SU-DHL-6 (cell line): ENCODE results near the gene P3H3.

ENCODE experiments used
- H2AFZ ChIP-seq: fragments of 200-600 bp; sonication (generic); 2 replicates; pipeline ENCODE4 v1.6.1; 2014; ENCODE audit warnings: low read depth, mild to moderate bottlenecking, moderate library complexity, mixed read lengths, antibody characterized with exemption, low read length; ENCODE audit not compliant: severe bottlenecking
- H3F3A ChIP-seq: fragments of 200-600 bp; shearing (Covaris generic); 2 replicates; pipeline ENCODE4 v1.6.0; 2016; ENCODE audit warnings: antibody characterized with exemption, mild to moderate bottlenecking; ENCODE audit not compliant: insufficient read depth
- H3K27ac ChIP-seq: fragments of 200-600 bp; sonication (generic); 2 replicates; pipeline ENCODE4 v1.5.1; 2016; ENCODE audit warnings: low read depth, mild to moderate bottlenecking, low read length, moderate library complexity, mixed read lengths
- H3K27me3 ChIP-seq: fragments of 200-600 bp; sonication (generic), shearing (Covaris generic); 2 replicates; pipeline ENCODE4 v1.6.0; 2014; ENCODE audit warnings: mild to moderate bottlenecking, low read length
- H3K36me3 ChIP-seq: fragments of 200-600 bp; sonication (generic); 2 replicates; pipeline ENCODE4 v1.6.1; 2014; ENCODE audit warnings: mild to moderate bottlenecking, low read length, mixed read lengths
- H3K4me2 ChIP-seq: fragments of 300-600, 200-600 bp; shearing (Covaris generic), sonication (generic); 2 replicates; pipeline ENCODE4 v1.6.0; 2014; ENCODE audit warnings: low read length, low read depth, mild to moderate bottlenecking; ENCODE audit not compliant: poor library complexity, severe bottlenecking
- H3K4me3 ChIP-seq: fragments of 200-600 bp; sonication (generic); 2 replicates; pipeline ENCODE4 v1.5.1; 2014; ENCODE audit warnings: antibody characterized with exemption, low read length, mild to moderate bottlenecking, mixed read lengths; ENCODE audit not compliant: insufficient read depth, poor library complexity, severe bottlenecking
- H3K79me2 ChIP-seq: fragments of 200-600 bp; sonication (generic); 2 replicates; pipeline ENCODE4 v1.6.1; 2014; ENCODE audit warnings: mild to moderate bottlenecking, low read length, moderate library complexity; ENCODE audit not compliant: insufficient read depth
- H3K9ac ChIP-seq: fragments of 200-600 bp; sonication (generic); 2 replicates; pipeline ENCODE4 v1.7.0; 2014; ENCODE audit warnings: mild to moderate bottlenecking, low read length
- H3K9me2 ChIP-seq: fragments of 200-600 bp; sonication (generic); replicated peaks from 2 replicates; pipeline ENCODE4 v1.6.1; 2014; ENCODE audit warnings: low read length; ENCODE audit not compliant: insufficient read depth
- H3K9me3 ChIP-seq: fragments of 200-600 bp; sonication (generic); 2 replicates; pipeline ENCODE4 v1.6.1; 2014; ENCODE audit warnings: low read length, mixed read lengths; ENCODE audit not compliant: insufficient read depth
- H4K20me1 ChIP-seq: fragments of 200-600 bp; sonication (generic); 2 replicates; pipeline ENCODE4 v1.6.1; 2014; ENCODE audit warnings: low read depth, mild to moderate bottlenecking, antibody characterized with exemption, low read length, moderate library complexity, mixed read lengths
- EZH2phosphoT487 ChIP-seq: fragments of 200-600 bp; sonication (generic), shearing (Covaris generic); conservative IDR thresholded peaks from 2 replicates; pipeline ENCODE4 v1.6.1; 2018; ENCODE audit warnings: mild to moderate bottlenecking, antibody characterized with exemption, low read length, moderate library complexity, mixed read lengths
- TF ChIP-seq, protein P1 (sequence below): fragments of 200-600 bp; sonication (generic); IDR thresholded peaks from one replicate; pipeline ENCODE4 v1.5.1; 2017; ENCODE audit warnings: antibody characterized with exemption, mild to moderate bottlenecking, low read length, moderate library complexity; ENCODE audit not compliant: insufficient read depth, poor library complexity, severe bottlenecking

The P3H3 gene

DNA sequence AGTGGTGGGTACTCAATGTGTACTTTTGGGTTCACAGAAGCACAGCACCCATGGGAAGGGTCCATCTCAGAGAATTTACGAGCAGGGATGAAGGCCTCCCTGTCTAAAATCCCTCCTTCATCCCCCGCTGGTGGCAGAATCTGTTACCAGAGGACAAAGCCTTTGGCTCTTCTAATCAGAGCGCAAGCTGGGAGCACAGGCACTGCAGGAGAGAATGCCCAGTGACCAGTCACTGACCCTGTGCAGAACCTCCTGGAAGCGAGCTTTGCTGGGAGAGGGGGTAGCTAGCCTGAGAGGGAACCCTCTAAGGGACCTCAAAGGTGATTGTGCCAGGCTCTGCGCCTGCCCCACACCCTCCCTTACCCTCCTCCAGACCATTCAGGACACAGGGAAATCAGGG lies 8.0 kb upstream of the P3H3 start:
- H3K79me2 ChIP-seq = no peaks in the 10 kb centered on the region
- TF ChIP-seq, protein P1, sequence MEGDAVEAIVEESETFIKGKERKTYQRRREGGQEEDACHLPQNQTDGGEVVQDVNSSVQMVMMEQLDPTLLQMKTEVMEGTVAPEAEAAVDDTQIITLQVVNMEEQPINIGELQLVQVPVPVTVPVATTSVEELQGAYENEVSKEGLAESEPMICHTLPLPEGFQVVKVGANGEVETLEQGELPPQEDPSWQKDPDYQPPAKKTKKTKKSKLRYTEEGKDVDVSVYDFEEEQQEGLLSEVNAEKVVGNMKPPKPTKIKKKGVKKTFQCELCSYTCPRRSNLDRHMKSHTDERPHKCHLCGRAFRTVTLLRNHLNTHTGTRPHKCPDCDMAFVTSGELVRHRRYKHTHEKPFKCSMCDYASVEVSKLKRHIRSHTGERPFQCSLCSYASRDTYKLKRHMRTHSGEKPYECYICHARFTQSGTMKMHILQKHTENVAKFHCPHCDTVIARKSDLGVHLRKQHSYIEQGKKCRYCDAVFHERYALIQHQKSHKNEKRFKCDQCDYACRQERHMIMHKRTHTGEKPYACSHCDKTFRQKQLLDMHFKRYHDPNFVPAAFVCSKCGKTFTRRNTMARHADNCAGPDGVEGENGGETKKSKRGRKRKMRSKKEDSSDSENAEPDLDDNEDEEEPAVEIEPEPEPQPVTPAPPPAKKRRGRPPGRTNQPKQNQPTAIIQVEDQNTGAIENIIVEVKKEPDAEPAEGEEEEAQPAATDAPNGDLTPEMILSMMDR = no peak
- TF ChIP-seq EZH2phosphoT487 = no peak
- H2AFZ ChIP-seq = no peak overlapping the region
- H3K27me3 ChIP-seq = no peaks in the 10 kb centered on the region
- no peak overlapping the region for H3K9ac ChIP-seq
- H3K9me2 ChIP-seq = no peaks in the 10 kb centered on the region
- no peaks in the 10 kb centered on the region for H3K36me3 ChIP-seq
- no peaks in the 10 kb centered on the region for H4K20me1 ChIP-seq
- no peak overlapping the region for H3K4me2 ChIP-seq
- no peak overlapping the region for H3K27ac ChIP-seq
- H3K9me3 ChIP-seq = no peaks in the 10 kb centered on the region
- no peak overlapping the region for H3K4me3 ChIP-seq
- H3F3A ChIP-seq = no peaks in the 10 kb centered on the region

DNA sequence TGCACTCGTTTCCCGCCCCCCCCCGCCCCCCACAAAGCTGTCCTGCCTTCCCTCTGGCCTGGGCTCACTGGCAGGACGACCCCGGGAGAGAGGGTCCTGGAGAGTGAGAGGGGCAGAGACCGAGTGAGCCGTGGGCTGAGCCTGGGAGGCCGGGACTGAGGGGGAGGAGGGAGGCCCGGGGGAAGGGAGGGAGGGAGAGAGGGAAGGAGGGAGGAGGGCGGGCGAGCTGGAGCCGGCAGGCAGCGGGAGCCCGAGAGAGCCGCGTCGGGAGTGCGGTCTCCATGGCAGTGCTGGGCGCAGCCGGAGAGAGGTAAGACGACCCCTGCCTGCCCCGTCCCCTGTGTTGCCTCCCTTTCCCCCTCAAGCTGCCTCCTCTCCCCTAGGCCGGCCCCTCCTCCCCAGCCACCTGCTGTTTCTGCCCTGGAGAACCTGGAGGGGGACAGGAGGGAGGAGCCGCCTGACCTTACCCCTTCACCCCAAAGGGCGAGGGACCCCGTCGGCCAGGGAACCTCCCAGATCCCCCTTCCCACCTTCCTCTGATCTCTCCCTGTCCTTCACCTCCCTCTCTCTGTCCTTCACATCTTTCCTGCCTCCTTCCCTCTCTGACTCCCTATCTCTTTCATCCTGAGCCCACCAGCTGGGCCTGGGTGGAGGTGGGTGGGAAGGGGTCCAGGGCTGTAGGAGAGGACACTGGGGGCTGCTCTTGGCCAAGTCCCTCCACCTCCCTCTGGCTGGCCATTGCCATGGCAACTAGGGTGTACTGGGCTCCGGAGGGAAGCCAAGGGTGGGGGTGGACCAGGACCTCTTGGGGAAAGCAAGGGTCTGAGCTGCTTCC lies 6.4 kb upstream of the P3H3 start, which contains the start of gene GPR162:
Gene GPR162 (plus strand): TSS at position 231 of the 835 bp plus-strand sequence. CDS start 2,078 bp downstream, outside the sequence.
- H2AFZ ChIP-seq = no peak within 1 kb of the TSS

DNA sequence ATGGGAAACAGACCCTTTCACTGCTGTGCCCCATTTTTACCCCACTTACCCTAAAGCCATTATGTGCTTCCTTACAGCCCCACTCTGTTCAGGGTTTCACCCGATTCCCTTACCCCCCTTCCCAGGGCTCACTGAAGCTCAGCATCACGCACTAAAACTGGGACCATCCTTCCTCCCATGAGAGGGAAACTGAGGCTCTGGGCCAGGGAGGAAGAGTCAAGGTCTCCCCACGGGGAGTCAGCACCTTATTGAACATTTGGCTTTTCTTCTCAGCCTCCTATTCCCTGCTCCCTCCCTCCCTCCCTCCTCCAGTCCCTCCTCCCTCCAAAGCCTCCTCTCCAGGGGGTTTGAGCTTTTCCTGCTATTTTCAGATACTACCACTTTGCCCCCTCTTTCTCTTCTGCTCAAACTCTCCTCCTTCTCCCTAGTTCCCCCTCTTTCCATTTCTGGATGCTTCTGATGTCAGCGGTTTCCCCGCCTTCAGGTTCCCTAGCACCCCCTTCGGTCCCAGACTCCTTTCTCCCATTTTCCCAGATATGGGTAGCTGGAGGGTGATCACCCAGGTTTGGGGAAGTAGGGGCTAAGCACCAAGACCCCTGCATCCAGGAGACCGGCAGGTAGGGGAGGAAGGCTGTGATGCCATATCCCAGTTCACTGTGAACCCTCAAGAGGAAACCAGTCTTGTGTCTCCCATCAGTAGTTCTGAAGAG lies 5.6 kb upstream of the P3H3 start:
- no peaks in the 10 kb centered on the region for H3K36me3 ChIP-seq
- no peaks in the 10 kb centered on the region for H3K27me3 ChIP-seq
- no peak overlapping the region for H3K4me3 ChIP-seq
- no peaks in the 10 kb centered on the region for H3K79me2 ChIP-seq
- TF ChIP-seq EZH2phosphoT487 = no peak
- TF ChIP-seq, protein P1 = no peak
- no peaks in the 10 kb centered on the region for H3K9me2 ChIP-seq
- H3K27ac ChIP-seq = no peak overlapping the region
- H4K20me1 ChIP-seq = no peaks in the 10 kb centered on the region; the same call in 1 of the 2 replicates
- H3K9ac ChIP-seq = no peak overlapping the region
- no peak overlapping the region for H2AFZ ChIP-seq
- no peaks in the 10 kb centered on the region for H3F3A ChIP-seq
- H3K9me3 ChIP-seq = no peaks in the 10 kb centered on the region
- H3K4me2 ChIP-seq = no peak overlapping the region

More for the DNA sequence above, 6.4 kb upstream of the P3H3 start, which contains the start of gene GPR162:
- no peaks in the 10 kb centered on the region for H3F3A ChIP-seq
- no peaks in the 10 kb centered on the region for H4K20me1 ChIP-seq
- no peaks in the 10 kb centered on the region for H3K27me3 ChIP-seq
- no peaks in the 10 kb centered on the region for H3K9me2 ChIP-seq
- H3K9me3 ChIP-seq = no peaks in the 10 kb centered on the region
- H3K4me3 ChIP-seq = no peak within 1 kb of the TSS
- TF ChIP-seq, protein P1 = no peak
- TF ChIP-seq EZH2phosphoT487 = no peak
- H3K79me2 ChIP-seq = no peaks in the 10 kb centered on the region
- H3K9ac ChIP-seq = no peak within 1 kb of the TSS
- no peak within 1 kb of the TSS for H3K4me2 ChIP-seq
- H3K36me3 ChIP-seq = no peaks in the 10 kb centered on the region
- no peak within 1 kb of the TSS for H3K27ac ChIP-seq
